HepG2 (cell line): ENCODE data around the gene CPAMD8. TPM values are rescaled to one million over a fixed set of nuclear protein-coding genes. Genes with fewer than 3 reads are reported as not detected.

Source experiments
- ARNTL ChIP-seq: sonication (generic); formaldehyde crosslinking; IDR thresholded peaks from 2 replicates; pipeline ENCODE4 v1.4.0; 2020; ENCODE audit warnings: mild to moderate bottlenecking, missing genetic modification reagents
- BHLHE40 ChIP-seq: IDR thresholded peaks from 2 replicates; pipeline ENCODE4 v1.6.1; 2011; ENCODE audit warnings: low read length, improper control_type of control experiment
- CEBPB ChIP-seq: IDR thresholded peaks from 2 replicates; pipeline ENCODE4 v1.6.1; 2011; ENCODE audit warnings: low read depth, low read length, improper control_type of control experiment, borderline replicate concordance
- EHMT2 ChIP-seq: fragments of 200-600 bp; sonication (generic); IDR thresholded peaks from 2 replicates; pipeline ENCODE4 v1.7.0; 2017; ENCODE audit warnings: antibody characterized with exemption, low read depth, low read length, borderline replicate concordance
- ETV6 ChIP-seq: sonication (generic); formaldehyde crosslinking; conservative IDR thresholded peaks from 2 replicates; pipeline ENCODE4 v1.4.0; 2020; ENCODE audit warnings: missing genetic modification reagents
- MIXL1 ChIP-seq: IDR thresholded peaks from 2 replicates; pipeline ENCODE4 v1.6.1; 2016
- NFIC ChIP-seq: IDR thresholded peaks from 2 replicates; pipeline ENCODE4 v1.6.1; 2012; ENCODE audit warnings: mild to moderate bottlenecking, low read length, inconsistent platforms
- SMC3 ChIP-seq: IDR thresholded peaks from 2 replicates; pipeline ENCODE4 v1.6.1; 2011; ENCODE audit warnings: low read length, improper control_type of control experiment
- STAT5B ChIP-seq: sonication (generic); formaldehyde crosslinking; IDR thresholded peaks from 2 replicates; pipeline ENCODE4 v1.4.0; 2020; ENCODE audit warnings: missing genetic modification reagents
- TEF ChIP-seq: sonication (generic); formaldehyde crosslinking; IDR thresholded peaks from 2 replicates; pipeline ENCODE4 v1.5.0; 2020; ENCODE audit warnings: missing genetic modification reagents
- TFE3 ChIP-seq: IDR thresholded peaks from 2 replicates; pipeline ENCODE4 v1.6.1; 2016
- TGIF2 ChIP-seq: IDR thresholded peaks from 2 replicates; pipeline ENCODE4 v1.6.1; 2016; ENCODE audit warnings: control low read depth, missing compliant biosample characterization
- THYN1 ChIP-seq: sonication (generic); formaldehyde crosslinking; IDR thresholded peaks from 2 replicates; pipeline ENCODE4 v1.8.1; 2023; ENCODE audit warnings: low read depth, mild to moderate bottlenecking, moderate library complexity, missing genetic modification reagents, borderline replicate concordance
- U2AF1 ChIP-seq: fragments of 200-400 bp; formaldehyde crosslinking; optimal IDR thresholded peaks from 2 replicates; pipeline ENCODE3; 2017; ENCODE audit warnings: mild to moderate bottlenecking, low read depth, low read length
- ZFP37 ChIP-seq: sonication (generic); formaldehyde crosslinking; IDR thresholded peaks from 2 replicates; pipeline ENCODE4 v1.4.0; 2020; ENCODE audit warnings: missing genetic modification reagents, borderline replicate concordance
- ZMYM4 ChIP-seq: sonication (generic); formaldehyde crosslinking; IDR thresholded peaks from 2 replicates; pipeline ENCODE4 v1.8.1; 2023; ENCODE audit warnings: mild to moderate bottlenecking, missing genetic modification reagents
- ZNF124 ChIP-seq: sonication (generic); formaldehyde crosslinking; IDR thresholded peaks from 2 replicates; pipeline ENCODE4 v1.4.0; 2020; ENCODE audit warnings: missing genetic modification reagents
- ZNF224 ChIP-seq: sonication (generic); formaldehyde crosslinking; IDR thresholded peaks from 2 replicates; pipeline ENCODE4 v1.5.0; 2020; ENCODE audit warnings: mild to moderate bottlenecking, missing genetic modification reagents
- ZNF281 ChIP-seq: sonication (generic); formaldehyde crosslinking; IDR thresholded peaks from 2 replicates; pipeline ENCODE4 v1.4.0; 2020; ENCODE audit warnings: missing genetic modification reagents, borderline replicate concordance
- ZNF496 ChIP-seq: sonication (generic); formaldehyde crosslinking; IDR thresholded peaks from 2 replicates; pipeline ENCODE4 v1.8.1; 2023; ENCODE audit warnings: mild to moderate bottlenecking, moderate library complexity, missing genetic modification reagents; ENCODE audit not compliant: insufficient replicate concordance
- ZNF574 ChIP-seq: sonication (generic); formaldehyde crosslinking; IDR thresholded peaks from 2 replicates; pipeline ENCODE4 v1.4.0; 2020; ENCODE audit warnings: missing genetic modification reagents
- ZNF598 ChIP-seq: sonication (generic); formaldehyde crosslinking; IDR thresholded peaks from 2 replicates; pipeline ENCODE4 v1.5.1; 2020; ENCODE audit warnings: mild to moderate bottlenecking, missing genetic modification reagents, borderline replicate concordance
- polyA plus RNA-seq, 8 experiments: library from polyadenylated mRNA; depleted of rRNA in 3 of 8; stranded (reverse) in 7 of 8; unstranded in 1 of 8; fragments of >200 nt; fragmentation: Illumina TruSeq in 4 of 8; extraction: Trizol in 4 of 8; gene quantifications; 2 replicates each; pipeline versions ENCODE4 v1.2.1 to v1.2.3, GENCODE V29; 2011 to 2016; ENCODE audit warnings: low read depth in 4 of 8, missing spikeins in 1 of 8, mixed read lengths in 1 of 8; ENCODE audit not compliant: insufficient read depth in 1 of 8
- total RNA-seq, 5 experiments: library from RNA; depleted of rRNA; stranded (reverse); fragments of >200 nt; fragmentation: Illumina TruSeq; extraction: Trizol; gene quantifications; 2 replicates each; pipeline ENCODE4 v1.2.3, GENCODE V29; 2016; ENCODE audit warnings: low read depth in 1 of 5

The CPAMD8 gene
- total and polyA plus RNA-seq, 2 of the 13 experiments (the other 11 are each of a cell fraction or from before 2014, with no cell fraction given): 0.29 to 0.34 TPM

- TF ChIP-seq TEF: no peak
- TF ChIP-seq SMC3: peak; percentile 31; the same call in 1 of the 2 replicates
- no peak for TF ChIP-seq TFE3 (CRISPR knock-in tag)
- peak; percentile 84 for TF ChIP-seq CEBPB
- TF ChIP-seq ETV6: no peak
- no peak for TF ChIP-seq TGIF2 (CRISPR knock-in tag)
- no peak for TF ChIP-seq MIXL1 (CRISPR knock-in tag)
- TF ChIP-seq BHLHE40: no peak
- TF ChIP-seq EHMT2: no peak
- peak; percentile 96 for TF ChIP-seq ZNF574 (CRISPR knock-in tag)
- TF ChIP-seq ZMYM4 (CRISPR knock-in tag): peak; percentile 35; the same call in 1 of the 2 replicates
- no peak for TF ChIP-seq NFIC
- no peak for TF ChIP-seq ZNF496 (CRISPR knock-in tag)
- TF ChIP-seq THYN1: no peak
- TF ChIP-seq ZNF124 (CRISPR knock-in tag): no peak
- TF ChIP-seq U2AF1: no peak
- no peak for TF ChIP-seq ZNF598
- TF ChIP-seq ZFP37 (CRISPR knock-in tag): no peak
- TF ChIP-seq ZNF224 (CRISPR knock-in tag): no peak
- no peak for TF ChIP-seq ZNF281 (CRISPR knock-in tag)
- no peak for TF ChIP-seq STAT5B (CRISPR knock-in tag)
- no peak for TF ChIP-seq ARNTL
Measured at GRCh38 chr19:16969135-16969534, 57.5 kb downstream of the CPAMD8 start (continued).
